GM23338 (cell line): Measurements from ENCODE around the gene SLC52A1.

Experiments used
- CREB1 ChIP-seq: fragments of 250-450 bp; sonication (Bioruptor Pico); IDR thresholded peaks from 2 replicates; pipeline ENCODE4 v1.5.0; 2020; ENCODE audit warnings: low read depth, mild to moderate bottlenecking, moderate library complexity
- CTCF ChIP-seq, 2 experiments: fragments of 200-600 bp in 1 of 2; sonication (generic) in 1 of 2; conservative IDR thresholded peaks; 2 replicates each; pipeline versions ENCODE4 v1.5.1 to v1.6.1; 2016 to 2017; ENCODE audit warnings: antibody characterized with exemption in 2 of 2, low read depth in 2 of 2, mild to moderate bottlenecking in 2 of 2, moderate library complexity in 1 of 2
- ETS1 ChIP-seq: IDR thresholded peaks from 2 replicates; pipeline ENCODE4 v1.6.1; 2016; ENCODE audit warnings: antibody characterized with exemption
- EZH2 ChIP-seq: fragments of 200-600 bp; sonication (generic); IDR thresholded peaks from one replicate; pipeline ENCODE4 v1.8.0; 2017; ENCODE audit warnings: antibody characterized with exemption, mild to moderate bottlenecking, low read depth; ENCODE audit not compliant: unreplicated experiment
- EZH2phosphoT487 ChIP-seq: fragments of 200-600 bp; sonication (generic); IDR thresholded peaks from one replicate; pipeline ENCODE4 v1.8.1; 2018; ENCODE audit warnings: antibody characterized with exemption; ENCODE audit not compliant: unreplicated experiment
- JUNB ChIP-seq: IDR thresholded peaks from one replicate; pipeline ENCODE4 v1.6.1; 2016; ENCODE audit warnings: antibody characterized with exemption; ENCODE audit not compliant: unreplicated experiment
- POLR2AphosphoS5 ChIP-seq: IDR thresholded peaks from 2 replicates; pipeline ENCODE4 v1.6.1; 2016; ENCODE audit warnings: antibody characterized with exemption, low read depth
- REST ChIP-seq: IDR thresholded peaks from one replicate; pipeline ENCODE4 v1.6.1; 2018; ENCODE audit warnings: antibody characterized with exemption; ENCODE audit not compliant: unreplicated experiment
- STAT1 ChIP-seq: IDR thresholded peaks from one replicate; pipeline ENCODE4 v1.6.1; 2016; ENCODE audit warnings: antibody characterized with exemption; ENCODE audit not compliant: unreplicated experiment
- ZNF331 ChIP-seq: fragments of 250-450 bp; sonication (Bioruptor Pico); IDR thresholded peaks from 2 replicates; pipeline ENCODE4 v1.5.0; 2020; ENCODE audit warnings: low read depth, mild to moderate bottlenecking, moderate library complexity
- ZNF462 ChIP-seq: fragments of 250-450 bp; sonication (Bioruptor Pico); IDR thresholded peaks from 2 replicates; pipeline ENCODE4 v1.5.0; 2020; ENCODE audit warnings: mild to moderate bottlenecking, moderate library complexity

GRCh38 chr17:5044630-5045029 lies 9.4 kb upstream of the SLC52A1 start:
- no peak for TF ChIP-seq CTCF (conservative IDR thresholded peaks at IDR 0.05; ENCODE audit: low read depth in 2 of 2)
- no peak for TF ChIP-seq REST
- TF ChIP-seq EZH2phosphoT487 = no peak
- TF ChIP-seq POLR2AphosphoS5 = no peak
- TF ChIP-seq CREB1 (CRISPR knock-in tag) = no peak
- TF ChIP-seq EZH2 = no peak
- no peak for TF ChIP-seq ZNF331 (CRISPR knock-in tag)
- no peak for TF ChIP-seq STAT1
- no peak for TF ChIP-seq JUNB
- no peak for TF ChIP-seq ZNF462 (CRISPR knock-in tag)
- no peak for TF ChIP-seq ETS1
